ENCODE results near the gene PCGF5. TPM values are rescaled to one million over a fixed set of nuclear protein-coding genes. Genes with fewer than 3 reads are reported as not detected.

The PCGF5 gene
- total RNA-seq, 1 donor from 2014 or later = 36.9 TPM

- H3K4me3 Mint-ChIP-seq (ENCODE audit: unreplicated experiment) = no peak overlapping the region
Observed at GRCh38 chr10:91307489-91307888, 87.0 kb downstream of the PCGF5 start.

GRCh38 chr10:91309711-91310110 is 89.2 kb downstream of the PCGF5 start:
- Mint-ChIP-seq H3K27ac (ENCODE audit: unreplicated experiment) (no peak overlapping the region), H3K4me3 (ENCODE audit: unreplicated experiment) (no peak overlapping the region), H3K27me3 (ENCODE audit: low read depth) (no peaks in the 10 kb centered on the region), H3K4me1 (ENCODE audit: low read depth) (peaks cover 9% of the 10 kb centered on the region), H3K36me3 (ENCODE audit: low read depth) (no peaks in the 10 kb centered on the region), H3K9me3 (ENCODE audit: low read depth) (no peaks in the 10 kb centered on the region)
- no peak for DNase-seq (ENCODE audit: low spot score)
- no peak for TF ChIP-seq CTCF (IDR thresholded peaks at IDR 0.05)

More at GRCh38 chr10:91307489-91307888, 87.0 kb downstream of the PCGF5 start:
- Mint-ChIP-seq H3K27me3 (ENCODE audit: low read depth) (no peaks in the 10 kb centered on the region), H3K9me3 (ENCODE audit: low read depth) (no peaks in the 10 kb centered on the region), H3K4me1 (ENCODE audit: low read depth) (peaks cover 3% of the 10 kb centered on the region), H3K36me3 (ENCODE audit: low read depth) (no peaks in the 10 kb centered on the region), H3K27ac (ENCODE audit: unreplicated experiment) (no peak overlapping the region)
- DNase-seq (ENCODE audit: low spot score) = no peak
- TF ChIP-seq CTCF (IDR thresholded peaks at IDR 0.05) = no peak

GRCh38 chr10:91311601-91312381 is 91.3 kb downstream of the PCGF5 start:
- Mint-ChIP-seq H3K36me3 (ENCODE audit: low read depth) (no peaks in the 10 kb centered on the region), H3K4me1 (ENCODE audit: low read depth) (peaks cover 9% of the 10 kb centered on the region), H3K27ac (ENCODE audit: unreplicated experiment) (no peak overlapping the region), H3K9me3 (ENCODE audit: low read depth) (no peaks in the 10 kb centered on the region), H3K27me3 (ENCODE audit: low read depth) (no peaks in the 10 kb centered on the region), H3K4me3 (ENCODE audit: unreplicated experiment) (no peak overlapping the region)
- no peak for TF ChIP-seq CTCF (IDR thresholded peaks at IDR 0.05)
- DNase-seq (ENCODE audit: low spot score) = no peak

GRCh38 chr10:91312382-91312733 is 91.9 kb downstream of the PCGF5 start:
- DNase-seq (ENCODE audit: low spot score) = no peak
- Mint-ChIP-seq H3K27ac (ENCODE audit: unreplicated experiment) (no peak overlapping the region), H3K4me1 (ENCODE audit: low read depth) (peaks cover 9% of the 10 kb centered on the region), H3K36me3 (ENCODE audit: low read depth) (no peaks in the 10 kb centered on the region), H3K27me3 (ENCODE audit: low read depth) (no peaks in the 10 kb centered on the region), H3K4me3 (ENCODE audit: unreplicated experiment) (no peak overlapping the region), H3K9me3 (ENCODE audit: low read depth) (no peaks in the 10 kb centered on the region)
- no peak for TF ChIP-seq CTCF (IDR thresholded peaks at IDR 0.05)

GRCh38 chr10:91313796-91314485 is 93.5 kb downstream of the PCGF5 start:
- DNase-seq (ENCODE audit: low spot score) = no peak
- TF ChIP-seq CTCF (IDR thresholded peaks at IDR 0.05) = no peak
- Mint-ChIP-seq H3K9me3 (ENCODE audit: low read depth) (no peaks in the 10 kb centered on the region), H3K4me3 (ENCODE audit: unreplicated experiment) (no peak overlapping the region), H3K36me3 (ENCODE audit: low read depth) (no peaks in the 10 kb centered on the region), H3K27me3 (ENCODE audit: low read depth) (no peaks in the 10 kb centered on the region), H3K27ac (ENCODE audit: unreplicated experiment) (no peak overlapping the region), H3K4me1 (ENCODE audit: low read depth) (peaks cover 9% of the 10 kb centered on the region)

All from chondrocyte (in vitro differentiated cells).